ENCODE results near the gene OR1S2.

OR1S2 gene

DNA sequence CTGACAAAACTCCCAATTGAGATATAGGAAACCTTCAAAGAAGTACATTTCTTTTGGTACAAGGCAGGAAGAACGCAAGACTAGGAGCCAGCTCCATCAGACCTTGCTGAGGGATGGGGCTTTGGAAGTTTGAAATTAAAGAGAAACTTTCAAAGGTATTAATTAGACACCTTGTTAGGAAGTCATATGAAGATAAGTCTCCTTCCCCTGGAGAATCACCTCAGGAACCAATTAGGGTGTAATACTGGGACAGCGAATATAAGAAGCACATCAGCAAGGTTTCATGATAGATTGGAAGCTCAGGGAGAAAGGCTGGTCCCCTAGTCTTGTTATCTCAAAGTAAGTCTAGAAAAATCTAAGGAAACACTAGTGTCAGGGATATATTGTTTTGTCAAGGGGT is 15.2 kb downstream of the OR1S2 start, which contains the start of gene OR9Q2:
OR9Q2 (plus strand) TSS at position 301 of the 400 bp plus-strand sequence. CDS start 1,421 bp downstream, outside the sequence.
- Histone ChIP-seq H3K27me3 (ENCODE audit: control insufficient read depth in 1 of 2, insufficient read depth in 2 of 2, low read length in 2 of 2) (no peaks in the 10 kb centered on the region), H3K27ac (ENCODE audit: low read depth, low read length) (no peak within 1 kb of the TSS), H3K9ac (ENCODE audit: low read depth in 1 of 2, low read length in 2 of 2) (no peak within 1 kb of the TSS), H3K9me3 (ENCODE audit: control insufficient read depth in 1 of 2, low read length in 2 of 2) (no peaks in the 10 kb centered on the region), H3K4me3 (ENCODE audit: low read depth in 1 of 2, low read length in 2 of 2) (no peak within 1 kb of the TSS), H3K36me3 (ENCODE audit: control insufficient read depth in 1 of 2, insufficient read depth in 2 of 2, low read length in 2 of 2) (no peaks in the 10 kb centered on the region), H3K4me1 (ENCODE audit: control insufficient read depth in 1 of 2, insufficient read depth in 2 of 2, low read length in 2 of 2) (peaks cover 25 to 39% of the 10 kb centered on the region in 2 donors)

DNA sequence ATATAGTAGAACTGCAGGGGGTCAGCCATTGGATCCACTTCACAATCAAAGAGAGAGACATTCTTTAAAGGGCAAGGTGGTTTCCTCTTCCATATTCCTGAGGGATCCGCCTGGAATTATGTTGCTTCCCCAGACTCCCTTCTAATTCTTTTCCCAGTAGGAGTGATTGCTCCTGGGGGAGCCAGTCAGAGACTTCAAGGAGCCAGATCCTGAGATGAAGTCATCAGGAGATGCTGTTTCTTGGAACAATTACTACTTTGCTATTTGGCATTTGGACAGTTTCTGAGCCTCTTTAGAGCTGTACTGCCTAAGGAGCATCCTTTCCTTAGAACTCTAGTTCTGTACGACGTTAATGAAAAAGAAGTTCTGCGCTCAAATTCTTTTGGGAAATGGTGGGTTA is 17.0 kb downstream of the OR1S2 start:
- Histone ChIP-seq H3K9ac (ENCODE audit: low read depth in 1 of 2, low read length in 2 of 2) (no peak overlapping the region), H3K4me1 (ENCODE audit: control insufficient read depth in 1 of 2, insufficient read depth in 2 of 2, low read length in 2 of 2) (peaks cover 18 to 26% of the 10 kb centered on the region in 2 donors), H3K27me3 (ENCODE audit: control insufficient read depth in 1 of 2, insufficient read depth in 2 of 2, low read length in 2 of 2) (no peaks in the 10 kb centered on the region), H3K36me3 (ENCODE audit: control insufficient read depth in 1 of 2, insufficient read depth in 2 of 2, low read length in 2 of 2) (no peaks in the 10 kb centered on the region), H3K27ac (ENCODE audit: low read depth, low read length) (no peak overlapping the region), H3K4me3 (ENCODE audit: low read depth in 1 of 2, low read length in 2 of 2) (no peak overlapping the region), H3K9me3 (ENCODE audit: control insufficient read depth in 1 of 2, low read length in 2 of 2) (no peaks in the 10 kb centered on the region)

DNA sequence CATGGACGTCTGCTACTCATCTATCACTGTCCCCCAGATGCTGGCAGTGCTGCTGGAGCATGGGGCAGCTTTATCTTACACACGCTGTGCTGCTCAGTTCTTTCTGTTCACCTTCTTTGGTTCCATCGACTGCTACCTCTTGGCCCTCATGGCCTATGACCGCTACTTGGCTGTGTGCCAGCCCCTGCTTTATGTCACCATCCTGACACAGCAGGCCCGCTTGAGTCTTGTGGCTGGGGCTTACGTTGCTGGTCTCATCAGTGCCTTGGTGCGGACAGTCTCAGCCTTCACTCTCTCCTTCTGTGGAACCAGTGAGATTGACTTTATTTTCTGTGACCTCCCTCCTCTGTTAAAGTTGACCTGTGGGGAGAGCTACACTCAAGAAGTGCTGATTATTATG is 24.3 kb downstream of the OR1S2 start:
- Histone ChIP-seq H3K27ac (ENCODE audit: low read depth, low read length) (no peak overlapping the region), H3K4me1 (ENCODE audit: control insufficient read depth in 1 of 2, insufficient read depth in 2 of 2, low read length in 2 of 2) (no peaks in the 10 kb centered on the region), H3K4me3 (ENCODE audit: low read depth in 1 of 2, low read length in 2 of 2) (no peak overlapping the region), H3K36me3 (ENCODE audit: control insufficient read depth in 1 of 2, insufficient read depth in 2 of 2, low read length in 2 of 2) (no peaks in the 10 kb centered on the region), H3K9ac (ENCODE audit: low read depth in 1 of 2, low read length in 2 of 2) (no peak overlapping the region), H3K27me3 (ENCODE audit: control insufficient read depth in 1 of 2, insufficient read depth in 2 of 2, low read length in 2 of 2) (no peaks in the 10 kb centered on the region), H3K9me3 (ENCODE audit: control insufficient read depth in 1 of 2, low read length in 2 of 2) (no peaks in the 10 kb centered on the region)

DNA sequence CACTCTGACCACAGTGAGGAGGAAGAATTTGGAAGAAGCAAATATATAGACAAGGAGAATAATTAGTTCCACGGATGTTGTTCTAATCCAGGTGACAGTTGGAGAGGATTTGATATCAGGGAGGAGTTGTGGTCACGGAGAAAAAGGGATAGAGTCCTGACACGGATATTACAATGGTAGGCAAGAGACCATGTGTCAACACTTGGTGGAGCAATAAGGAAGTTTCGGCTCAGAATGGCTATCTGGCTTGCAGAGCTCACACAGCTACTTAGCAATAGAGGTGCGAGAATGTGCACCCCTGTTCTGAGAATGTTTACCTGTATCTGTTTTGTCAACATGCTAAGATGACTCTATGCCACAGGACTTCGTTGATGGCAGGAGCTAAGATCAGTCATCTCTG is 25.5 kb downstream of the OR1S2 start:
- no peak overlapping the region for H3K4me3 ChIP-seq (ENCODE audit: low read depth in 1 of 2, low read length in 2 of 2)
- H3K9me3 ChIP-seq (ENCODE audit: control insufficient read depth in 1 of 2, low read length in 2 of 2) = no peaks in the 10 kb centered on the region
- no peaks in the 10 kb centered on the region for H3K4me1 ChIP-seq (ENCODE audit: control insufficient read depth in 1 of 2, insufficient read depth in 2 of 2, low read length in 2 of 2)

DNA sequence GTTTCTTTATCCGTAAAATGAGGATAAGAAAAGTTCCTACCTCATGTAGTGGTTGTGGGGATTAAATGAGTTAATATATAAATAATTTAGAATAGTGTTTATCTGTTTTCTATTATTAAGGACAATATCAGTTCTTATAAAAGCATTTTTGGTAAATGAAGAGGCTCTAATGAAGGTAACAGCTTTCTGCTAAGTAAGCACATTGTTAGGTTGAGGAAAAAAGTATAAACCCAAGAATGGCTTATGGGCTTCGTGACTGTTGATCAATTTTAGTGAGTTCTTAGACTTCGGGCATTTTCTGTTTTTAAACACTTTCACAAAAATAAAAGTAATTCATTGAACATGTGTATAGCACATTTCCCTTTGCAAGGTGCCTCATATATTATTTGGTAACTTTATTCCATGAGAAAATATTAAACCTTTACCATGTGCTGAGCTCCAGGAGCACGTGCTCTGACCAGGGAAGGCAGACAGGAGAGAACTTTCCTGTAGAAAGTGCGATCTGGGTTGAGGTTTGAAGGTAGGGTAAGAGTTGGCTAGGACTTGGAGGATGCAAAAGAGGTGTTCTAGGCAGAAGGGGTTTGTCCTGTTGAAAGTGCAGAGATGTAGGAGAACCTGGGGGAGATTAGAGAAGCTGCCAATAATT is 26.4 kb downstream of the OR1S2 start:
- H3K4me1 ChIP-seq (ENCODE audit: control insufficient read depth in 1 of 2, insufficient read depth in 2 of 2, low read length in 2 of 2) = no peaks in the 10 kb centered on the region
- H3K36me3 ChIP-seq (ENCODE audit: control insufficient read depth in 1 of 2, insufficient read depth in 2 of 2, low read length in 2 of 2) = no peaks in the 10 kb centered on the region
- no peak overlapping the region for H3K9ac ChIP-seq (ENCODE audit: low read depth in 1 of 2, low read length in 2 of 2)
- no peak overlapping the region for H3K4me3 ChIP-seq (ENCODE audit: low read depth in 1 of 2, low read length in 2 of 2)
- no peak overlapping the region for H3K27ac ChIP-seq (ENCODE audit: low read depth, low read length)
- no peaks in the 10 kb centered on the region for H3K9me3 ChIP-seq (ENCODE audit: control insufficient read depth in 1 of 2, low read length in 2 of 2)
- H3K27me3 ChIP-seq (ENCODE audit: control insufficient read depth in 1 of 2, insufficient read depth in 2 of 2, low read length in 2 of 2) = no peaks in the 10 kb centered on the region

More for the DNA sequence above, 25.5 kb downstream of the OR1S2 start:
- no peaks in the 10 kb centered on the region for H3K27me3 ChIP-seq (ENCODE audit: control insufficient read depth in 1 of 2, insufficient read depth in 2 of 2, low read length in 2 of 2)
- H3K9ac ChIP-seq (ENCODE audit: low read depth in 1 of 2, low read length in 2 of 2) = no peak overlapping the region
- no peak overlapping the region for H3K27ac ChIP-seq (ENCODE audit: low read depth, low read length)
- no peaks in the 10 kb centered on the region for H3K36me3 ChIP-seq (ENCODE audit: control insufficient read depth in 1 of 2, insufficient read depth in 2 of 2, low read length in 2 of 2)

DNA sequence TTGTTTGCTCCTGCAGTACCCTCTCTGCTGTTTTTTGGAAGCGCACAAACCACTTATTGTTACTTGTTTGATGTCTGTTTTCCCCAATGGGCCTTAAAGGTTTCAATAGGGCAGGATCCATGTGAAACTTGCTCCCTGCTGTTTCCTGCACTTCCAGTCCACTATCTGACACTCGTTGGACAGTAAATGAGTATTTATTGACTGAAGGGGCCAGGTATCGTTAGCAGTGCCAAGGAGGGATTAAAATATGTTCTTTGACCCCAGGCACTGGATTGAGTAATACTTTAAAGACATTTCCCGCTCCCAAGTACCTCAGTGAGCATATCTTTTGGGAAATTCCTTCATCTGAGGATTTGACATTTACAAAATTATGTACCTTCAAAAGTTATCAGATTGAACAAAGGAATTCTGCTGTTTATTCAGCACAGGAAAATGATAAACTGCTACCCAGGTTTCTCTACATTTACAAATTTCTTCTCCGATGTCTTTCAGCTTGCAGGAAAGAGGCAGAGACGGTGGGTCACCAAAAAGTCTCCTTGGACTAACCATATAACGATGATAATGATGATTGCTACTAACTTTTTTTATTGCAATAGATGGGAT is 38.3 kb downstream of the OR1S2 start:
- Histone ChIP-seq H3K4me3 (ENCODE audit: low read depth in 1 of 2, low read length in 2 of 2) (no peak overlapping the region), H3K36me3 (ENCODE audit: control insufficient read depth in 1 of 2, insufficient read depth in 2 of 2, low read length in 2 of 2) (no peaks in the 10 kb centered on the region), H3K9me3 (ENCODE audit: control insufficient read depth in 1 of 2, low read length in 2 of 2) (no peaks in the 10 kb centered on the region), H3K9ac (ENCODE audit: low read depth in 1 of 2, low read length in 2 of 2) (no peak overlapping the region), H3K27ac (ENCODE audit: low read depth, low read length) (no peak overlapping the region), H3K4me1 (ENCODE audit: control insufficient read depth in 1 of 2, insufficient read depth in 2 of 2, low read length in 2 of 2) (peaks cover 13 to 32% of the 10 kb centered on the region in 2 donors), H3K27me3 (ENCODE audit: control insufficient read depth in 1 of 2, insufficient read depth in 2 of 2, low read length in 2 of 2) (no peaks in the 10 kb centered on the region)

DNA sequence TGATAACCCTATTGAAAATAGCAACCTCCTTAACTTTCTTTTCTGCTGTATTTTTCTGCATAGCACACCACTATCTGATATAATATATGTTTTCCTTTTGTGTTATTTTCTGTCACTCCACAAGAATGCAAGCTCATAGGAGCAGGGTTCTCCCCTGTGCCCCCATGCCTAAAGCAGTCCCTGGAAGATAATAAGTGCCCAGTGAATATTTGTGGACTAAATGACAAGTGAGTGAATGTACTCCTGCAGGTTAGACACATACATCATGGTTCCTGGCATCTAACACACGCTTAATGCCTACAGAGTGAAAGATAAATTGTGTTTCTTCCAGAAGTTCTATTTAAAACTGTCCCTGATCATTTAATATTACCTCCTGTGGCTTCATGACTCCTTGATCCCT is 39.0 kb downstream of the OR1S2 start:
- Histone ChIP-seq H3K27ac (ENCODE audit: low read depth, low read length) (no peak overlapping the region), H3K9ac (ENCODE audit: low read depth in 1 of 2, low read length in 2 of 2) (no peak overlapping the region), H3K9me3 (ENCODE audit: control insufficient read depth in 1 of 2, low read length in 2 of 2) (no peaks in the 10 kb centered on the region), H3K27me3 (ENCODE audit: control insufficient read depth in 1 of 2, insufficient read depth in 2 of 2, low read length in 2 of 2) (no peaks in the 10 kb centered on the region), H3K4me1 (ENCODE audit: control insufficient read depth in 1 of 2, insufficient read depth in 2 of 2, low read length in 2 of 2) (peaks cover 13 to 32% of the 10 kb centered on the region in 2 donors), H3K36me3 (ENCODE audit: control insufficient read depth in 1 of 2, insufficient read depth in 2 of 2, low read length in 2 of 2) (no peaks in the 10 kb centered on the region), H3K4me3 (ENCODE audit: low read depth in 1 of 2, low read length in 2 of 2) (no peak overlapping the region)

DNA sequence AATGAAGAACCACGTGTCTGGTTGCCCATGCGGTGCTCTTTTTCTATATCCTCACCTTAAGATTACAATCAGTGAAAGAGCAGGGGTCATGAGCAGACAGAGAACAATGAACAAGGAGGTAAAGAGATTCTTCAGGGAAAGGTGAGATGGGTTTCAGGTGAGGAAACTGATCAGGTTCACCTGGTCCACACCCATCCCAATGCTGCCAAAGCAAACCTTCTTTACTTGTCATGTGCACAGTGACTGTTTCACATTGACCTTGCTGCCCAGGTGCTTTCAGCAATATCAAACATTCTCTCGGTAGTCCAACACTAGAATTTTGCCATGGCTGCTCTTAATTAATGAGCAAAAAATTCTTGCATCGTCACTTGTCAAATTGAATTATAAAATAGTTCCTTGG is 39.6 kb downstream of the OR1S2 start:
- H3K4me1 ChIP-seq (ENCODE audit: control insufficient read depth in 1 of 2, insufficient read depth in 2 of 2, low read length in 2 of 2) = peaks cover 13 to 32% of the 10 kb centered on the region in 2 donors
- H3K4me3 ChIP-seq (ENCODE audit: low read depth in 1 of 2, low read length in 2 of 2) = no peak overlapping the region
- no peaks in the 10 kb centered on the region for H3K27me3 ChIP-seq (ENCODE audit: control insufficient read depth in 1 of 2, insufficient read depth in 2 of 2, low read length in 2 of 2)
- no peaks in the 10 kb centered on the region for H3K9me3 ChIP-seq (ENCODE audit: control insufficient read depth in 1 of 2, low read length in 2 of 2)
- H3K9ac ChIP-seq (ENCODE audit: low read depth in 1 of 2, low read length in 2 of 2) = no peak overlapping the region
- H3K36me3 ChIP-seq (ENCODE audit: control insufficient read depth in 1 of 2, insufficient read depth in 2 of 2, low read length in 2 of 2) = no peaks in the 10 kb centered on the region
- no peak overlapping the region for H3K27ac ChIP-seq (ENCODE audit: low read depth, low read length)

All from duodenal mucosa (tissue), 2 donors.